ENCODE data around the gene PHLPP1.

DNA sequence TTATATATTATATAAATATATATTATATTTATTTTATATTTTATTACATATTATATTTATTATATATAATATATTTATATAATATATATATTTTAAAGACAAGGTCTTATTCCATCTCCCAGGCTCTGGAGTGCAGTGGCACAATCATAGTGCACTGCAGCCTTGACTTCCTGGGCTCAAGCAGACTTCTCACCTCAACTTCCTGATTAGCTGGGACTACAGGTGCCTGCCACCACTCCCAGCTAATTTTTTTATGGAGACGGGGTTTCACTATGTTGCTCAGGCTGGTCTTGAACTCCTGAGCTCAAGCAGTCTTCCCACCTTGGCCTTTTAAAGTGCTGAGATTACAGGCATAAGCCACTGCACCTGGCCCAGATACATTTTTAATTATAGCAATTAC lies 110.0 kb downstream of the PHLPP1 start:
- TF ChIP-seq, protein P1, sequence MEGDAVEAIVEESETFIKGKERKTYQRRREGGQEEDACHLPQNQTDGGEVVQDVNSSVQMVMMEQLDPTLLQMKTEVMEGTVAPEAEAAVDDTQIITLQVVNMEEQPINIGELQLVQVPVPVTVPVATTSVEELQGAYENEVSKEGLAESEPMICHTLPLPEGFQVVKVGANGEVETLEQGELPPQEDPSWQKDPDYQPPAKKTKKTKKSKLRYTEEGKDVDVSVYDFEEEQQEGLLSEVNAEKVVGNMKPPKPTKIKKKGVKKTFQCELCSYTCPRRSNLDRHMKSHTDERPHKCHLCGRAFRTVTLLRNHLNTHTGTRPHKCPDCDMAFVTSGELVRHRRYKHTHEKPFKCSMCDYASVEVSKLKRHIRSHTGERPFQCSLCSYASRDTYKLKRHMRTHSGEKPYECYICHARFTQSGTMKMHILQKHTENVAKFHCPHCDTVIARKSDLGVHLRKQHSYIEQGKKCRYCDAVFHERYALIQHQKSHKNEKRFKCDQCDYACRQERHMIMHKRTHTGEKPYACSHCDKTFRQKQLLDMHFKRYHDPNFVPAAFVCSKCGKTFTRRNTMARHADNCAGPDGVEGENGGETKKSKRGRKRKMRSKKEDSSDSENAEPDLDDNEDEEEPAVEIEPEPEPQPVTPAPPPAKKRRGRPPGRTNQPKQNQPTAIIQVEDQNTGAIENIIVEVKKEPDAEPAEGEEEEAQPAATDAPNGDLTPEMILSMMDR (IDR thresholded peaks at IDR 0.05 in 2 of 3, conservative IDR thresholded peaks at IDR 0.05 in 1 of 3; ENCODE audit: borderline replicate concordance in 1 of 3, insufficient read depth in 1 of 3, low read depth in 2 of 3, low read length in 2 of 3) = no peak
- no peak for TF ChIP-seq POLR2A (IDR thresholded peaks at IDR 0.05; ENCODE audit: borderline replicate concordance, extremely low read depth, insufficient read depth, insufficient read length)
- no peak for TF ChIP-seq JUND (IDR thresholded peaks at IDR 0.05)
- TF ChIP-seq, protein P2, sequence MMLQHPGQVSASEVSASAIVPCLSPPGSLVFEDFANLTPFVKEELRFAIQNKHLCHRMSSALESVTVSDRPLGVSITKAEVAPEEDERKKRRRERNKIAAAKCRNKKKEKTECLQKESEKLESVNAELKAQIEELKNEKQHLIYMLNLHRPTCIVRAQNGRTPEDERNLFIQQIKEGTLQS (IDR thresholded peaks at IDR 0.05) = no peak
- no peak for TF ChIP-seq TCF7L2 (IDR thresholded peaks at IDR 0.05; ENCODE audit: borderline replicate concordance, extremely low read depth, insufficient read depth, insufficient read length)
- no peak for TF ChIP-seq YY1 (IDR thresholded peaks at IDR 0.05; ENCODE audit: extremely low read depth, insufficient replicate concordance, low read depth, low read length)
- TF ChIP-seq EGR1 (IDR thresholded peaks at IDR 0.05; ENCODE audit: low read depth) = no peak

Measured in HCT116 (cell line).